Measurements from ENCODE around the gene TRIM33. TPM values are rescaled to one million over a fixed set of nuclear protein-coding genes. Genes with fewer than 3 reads are reported as not detected.
A peak's percentile ranks its signal among the peaks of the same experiment; 100 is the strongest.

The TRIM33 gene
- polyA plus RNA-seq, 1 donor (not counting 4 experiments of a cell fraction or from before 2014, with no cell fraction given) = 26.4 TPM

- Histone ChIP-seq H3K79me2 (ENCODE audit: control insufficient read depth, insufficient read depth, low read length) (no peaks in the 10 kb centered on the region), H2AFZ (ENCODE audit: control insufficient read depth, low read length) (peak overlapping the region; percentile 99), H4K20me1 (ENCODE audit: control insufficient read depth, extremely low read depth, insufficient read depth, low read length) (no peaks in the 10 kb centered on the region), H3K4me3 (ENCODE audit: control insufficient read depth in 2 of 3, extremely low read depth in 1 of 3, insufficient read depth in 2 of 3, low read depth in 1 of 3, low read length in 3 of 3) (peak overlapping the region; percentile 24 to 92 (median 60)), H3K36me3 (ENCODE audit: control insufficient read depth in 2 of 2, extremely low read depth in 1 of 2, insufficient read depth in 2 of 2, low read length in 2 of 2) (no peaks in the 10 kb centered on the region), H3K27me3 (ENCODE audit: control insufficient read depth, extremely low read depth, insufficient read depth, low read length) (no peaks in the 10 kb centered on the region), H3K4me1 (ENCODE audit: control insufficient read depth, extremely low read depth, insufficient read depth, low read length) (peaks cover 4% of the 10 kb centered on the region), H3K4me2 (ENCODE audit: control insufficient read depth, extremely low read depth, insufficient read depth, low read depth, low read length) (peak overlapping the region; percentile 94), H3K27ac (ENCODE audit: control insufficient read depth, insufficient read depth, low read length) (peak overlapping the region; percentile 58), H3K9ac (ENCODE audit: control insufficient read depth, extremely low read depth, insufficient read depth, low read length) (peak overlapping the region; percentile 72), H3K9me1 (ENCODE audit: control insufficient read depth, extremely low read depth, insufficient read depth, low read length) (no peaks in the 10 kb centered on the region), H3K9me3 (ENCODE audit: control insufficient read depth, low read depth, low read length) (no peaks in the 10 kb centered on the region)
- FAIRE-seq = no peak
- dilution Hi-C loops (cut with MboI; ENCODE audit: extremely low pct_ligation_motif_present, low sequenced_read_pairs) = no loop called here
- TF ChIP-seq CTCF (optimal IDR thresholded peaks at IDR 0.05 in 1 of 3, IDR thresholded peaks at IDR 0.05 in 1 of 3, conservative IDR thresholded peaks at IDR 0.05 in 1 of 3; ENCODE audit: extremely low read depth in 1 of 3, insufficient read depth in 2 of 3, low read length in 3 of 3) (peak in 1 of 3 experiments; percentile 9), EZH2 (IDR thresholded peaks at IDR 0.05; ENCODE audit: low read length) (no peak)
- DNase-seq (ENCODE audit: low read depth, low spot score) = no peak
Observed at GRCh38 chr1:114345930-114346479, 165.0 kb downstream of the TRIM33 start.

GRCh38 chr1:114344656-114345055, 166.3 kb downstream of the TRIM33 start:
- TF ChIP-seq EZH2 (IDR thresholded peaks at IDR 0.05; ENCODE audit: low read length) = no peak
- TF ChIP-seq CTCF (optimal IDR thresholded peaks at IDR 0.05 in 1 of 3, IDR thresholded peaks at IDR 0.05 in 1 of 3, conservative IDR thresholded peaks at IDR 0.05 in 1 of 3; ENCODE audit: extremely low read depth in 1 of 3, insufficient read depth in 2 of 3, low read length in 3 of 3) = no peak
- DNase-seq (ENCODE audit: low read depth, low spot score) (no peak), FAIRE-seq (no peak)
- Histone ChIP-seq H3K36me3 (ENCODE audit: control insufficient read depth in 2 of 2, extremely low read depth in 1 of 2, insufficient read depth in 2 of 2, low read length in 2 of 2) (no peaks in the 10 kb centered on the region), H3K9ac (ENCODE audit: control insufficient read depth, extremely low read depth, insufficient read depth, low read length) (no peak overlapping the region), H3K9me3 (ENCODE audit: control insufficient read depth, low read depth, low read length) (no peaks in the 10 kb centered on the region), H3K4me1 (ENCODE audit: control insufficient read depth, extremely low read depth, insufficient read depth, low read length) (peaks cover 4% of the 10 kb centered on the region), H3K4me3 (ENCODE audit: control insufficient read depth in 2 of 3, extremely low read depth in 1 of 3, insufficient read depth in 2 of 3, low read depth in 1 of 3, low read length in 3 of 3) (no peak overlapping the region), H3K27me3 (ENCODE audit: control insufficient read depth, extremely low read depth, insufficient read depth, low read length) (no peaks in the 10 kb centered on the region), H3K79me2 (ENCODE audit: control insufficient read depth, insufficient read depth, low read length) (no peaks in the 10 kb centered on the region), H4K20me1 (ENCODE audit: control insufficient read depth, extremely low read depth, insufficient read depth, low read length) (no peaks in the 10 kb centered on the region), H3K27ac (ENCODE audit: control insufficient read depth, insufficient read depth, low read length) (no peak overlapping the region), H3K9me1 (ENCODE audit: control insufficient read depth, extremely low read depth, insufficient read depth, low read length) (no peaks in the 10 kb centered on the region), H3K4me2 (ENCODE audit: control insufficient read depth, extremely low read depth, insufficient read depth, low read depth, low read length) (no peak overlapping the region), H2AFZ (ENCODE audit: control insufficient read depth, low read length) (no peak overlapping the region)
- dilution Hi-C loops (cut with MboI; ENCODE audit: extremely low pct_ligation_motif_present, low sequenced_read_pairs) = no loop called here

Small RNAs within 50 kb of the gene (small RNA-seq; reads per million reads assigned to genes)
- 0 reads per million in 3 experiments for gene RF00019 (ENCODE audit: insufficient read length in 3 of 3, low read depth in 3 of 3, low replicate concordance in 1 of 3)

Other genes starting within 250 kb of the TRIM33 start
- 28.4 to 60.8 TPM (median 31.8 TPM) in 3 replicates for gene BCAS2, start 70.4 kb upstream of the TRIM33 start, polyA plus RNA-seq
- gene DENND2C, start 158.8 kb upstream of the TRIM33 start, polyA plus RNA-seq = 5.9 to 11.3 TPM (median 9.5 TPM) in 3 replicates
- gene AMPD1, start 184.3 kb upstream of the TRIM33 start, polyA plus RNA-seq = not detected in 3 replicates
- 24.5 to 49.5 TPM (median 42.1 TPM) in 3 replicates for gene NRAS, start 205.6 kb upstream of the TRIM33 start, polyA plus RNA-seq
- gene CSDE1, start 246.8 kb upstream of the TRIM33 start, polyA plus RNA-seq = 190 to 268 TPM (median 249 TPM) in 3 replicates